A673 (cell line): Measurements from ENCODE around the gene RHOBTB1. TPM values are rescaled to one million over a fixed set of nuclear protein-coding genes. Genes with fewer than 3 reads are reported as not detected.

Experiments
- BruUV-seq: library from RNA; stranded (reverse); fragments of 400-500 nt; replicated peaks from 2 replicates; lab custom pipeline; 2021; lab: Mats Ljungman, UMichigan
- CTCF ChIA-PET: fragments of 300-600 bp; sonication (Branson Sonifier 250); formaldehyde crosslinking; loops from one replicate; lab custom pipeline; 2022; ENCODE audit warnings: antibody characterized with exemption; lab: Charles Lee
- POLR2A ChIA-PET: fragments of 300-600 bp; sonication (Branson Sonifier 250); formaldehyde crosslinking; loops from one replicate; lab custom pipeline; 2022; ENCODE audit warnings: antibody characterized with exemption; ENCODE audit not compliant: low non-redundant PET; lab: Charles Lee
- DNase-seq: peaks from one replicate; pipeline ENCODE4 v3.0.0-alpha.2; 2015; ENCODE audit warnings: low spot score
- H3K27ac ChIP-seq: fragments of 200-600 bp; sonication (generic); 2 replicates; pipeline ENCODE4 v1.5.1; 2016; ENCODE audit warnings: mixed run types, low read depth, mild to moderate bottlenecking, mixed read lengths, antibody characterized with exemption, low read length; ENCODE audit not compliant: poor library complexity, severe bottlenecking
- H3K27me3 ChIP-seq: fragments of 200-600 bp; sonication (generic); replicated peaks from 2 replicates; pipeline ENCODE4 v1.6.1; 2017; ENCODE audit warnings: mixed run types, low read depth, mild to moderate bottlenecking, mixed read lengths, antibody characterized with exemption, low read length; ENCODE audit not compliant: insufficient read depth, poor library complexity
- H3K36me3 ChIP-seq: fragments of 200-600 bp; sonication (generic); 2 replicates; pipeline ENCODE4 v1.6.1; 2016; ENCODE audit warnings: mixed run types, mild to moderate bottlenecking, mixed read lengths, antibody characterized with exemption, low read length; ENCODE audit not compliant: insufficient read depth, poor library complexity, severe bottlenecking
- H3K4me1 ChIP-seq: fragments of 200-600 bp; sonication (generic); 2 replicates; pipeline ENCODE4 v1.6.1; 2017; ENCODE audit warnings: mixed run types, mild to moderate bottlenecking, mixed read lengths, antibody characterized with exemption, low read length; ENCODE audit not compliant: insufficient read depth, poor library complexity, severe bottlenecking
- H3K4me3 ChIP-seq: fragments of 200-600 bp; sonication (generic); 2 replicates; pipeline ENCODE4 v1.5.1; 2016; ENCODE audit warnings: low read depth, mixed run types, mild to moderate bottlenecking, mixed read lengths, low read length; ENCODE audit not compliant: poor library complexity, severe bottlenecking
- H3K9me3 ChIP-seq: fragments of 200-600 bp; sonication (generic); 2 replicates; pipeline ENCODE4 v1.6.1; 2016; ENCODE audit warnings: mixed run types, low read depth, mild to moderate bottlenecking, mixed read lengths, antibody characterized with exemption, low read length; ENCODE audit not compliant: poor library complexity, severe bottlenecking
- CTCF ChIP-seq: fragments of 300-800, 200-600 bp; sonication (generic); conservative IDR thresholded peaks from 2 replicates; pipeline ENCODE4 v1.5.1; 2017; ENCODE audit warnings: low read depth, mild to moderate bottlenecking, antibody characterized with exemption, low read length, moderate library complexity, mixed read lengths
- EZH2 ChIP-seq: fragments of 200-600 bp; sonication (generic); IDR thresholded peaks from 2 replicates; pipeline ENCODE4 v1.6.1; 2017; ENCODE audit warnings: borderline replicate concordance, low read depth, mild to moderate bottlenecking, mixed read lengths, antibody characterized with exemption, low read length; ENCODE audit not compliant: poor library complexity, severe bottlenecking
- intact Hi-C: fragments of 100-400 bp; cut with micrococcal nuclease; formaldehyde crosslinking; loops from one replicate; pipeline ENCODE4 v1.10.0; 2022; ENCODE audit not compliant: unreplicated experiment
- total RNA-seq: library from RNA; stranded (reverse); gene quantifications from 2 replicates; pipeline ENCODE4 v1.2.3, GENCODE V29; 2021

RHOBTB1 gene
- total RNA-seq, 1 experiment from 2014 or later: 5.2 TPM

- Histone ChIP-seq H3K9me3 (no peaks in the 10 kb centered on the region), H3K36me3 (no peaks in the 10 kb centered on the region), H3K4me1 (peaks cover 14% of the 10 kb centered on the region), H3K4me3 (peak overlapping the region; percentile 64), H3K27me3 (no peaks in the 10 kb centered on the region), H3K27ac (no peak overlapping the region)
- CTCF ChIA-PET: no interaction called here
- no peak for TF ChIP-seq CTCF
- no peak for TF ChIP-seq EZH2
- intact Hi-C loops: no loop called here
- POLR2A ChIA-PET: interaction anchor here (0.6 kb wide), 1 partner anchor 689 kb away, joined by 3 read pairs; no protein-coding TSS in a partner anchor
- DNase-seq: no peak
- BruUV-seq: no TSS peak
These were observed 1.1 kb downstream of the RHOBTB1 start for GRCh38 chr10:60942788-60943315.

- H3K4me1 ChIP-seq: peaks cover 14% of the 10 kb centered on the region
- intact Hi-C loops: no loop called here
- no TSS peak for BruUV-seq
- TF ChIP-seq CTCF (no peak), EZH2 (no peak)
- no peak for DNase-seq
- CTCF ChIA-PET: no interaction called here
- H3K27me3 ChIP-seq: no peaks in the 10 kb centered on the region
- no peaks in the 10 kb centered on the region for H3K9me3 ChIP-seq
- H3K36me3 ChIP-seq: no peaks in the 10 kb centered on the region
- POLR2A ChIA-PET: no interaction called here
- H3K4me3 ChIP-seq: peak overlapping the region; percentile 64
- no peak overlapping the region for H3K27ac ChIP-seq
These were observed 1.7 kb downstream of the RHOBTB1 start for GRCh38 chr10:60942134-60942787.

GRCh38 chr10:60940446-60940845 is 3.5 kb downstream of the RHOBTB1 start:
- no TSS peak for BruUV-seq
- H3K27me3 ChIP-seq: no peaks in the 10 kb centered on the region
- no peak overlapping the region for H3K4me3 ChIP-seq
- intact Hi-C loops: no loop called here
- peaks cover 14% of the 10 kb centered on the region for H3K4me1 ChIP-seq
- DNase-seq: no peak
- H3K9me3 ChIP-seq: no peaks in the 10 kb centered on the region
- POLR2A ChIA-PET: no interaction called here
- CTCF ChIA-PET: no interaction called here
- no peaks in the 10 kb centered on the region for H3K36me3 ChIP-seq
- H3K27ac ChIP-seq: no peak overlapping the region
- TF ChIP-seq EZH2: no peak
- no peak for TF ChIP-seq CTCF
